Loucy (cell line): Measurements from ENCODE around the gene ZNF619.

ENCODE experiments used
- EZH2phosphoT487 ChIP-seq: fragments of 200-600 bp; IDR thresholded peaks from 2 replicates; pipeline ENCODE4 v1.6.1; 2018; ENCODE audit warnings: antibody characterized with exemption, mild to moderate bottlenecking, moderate library complexity, borderline replicate concordance
- TF ChIP-seq, protein P1 (sequence below): fragments of 200-600 bp; sonication (generic); conservative IDR thresholded peaks from 2 replicates; pipeline ENCODE4 v1.5.1; 2014; ENCODE audit warnings: mild to moderate bottlenecking, antibody characterized with exemption, low read length

DNA sequence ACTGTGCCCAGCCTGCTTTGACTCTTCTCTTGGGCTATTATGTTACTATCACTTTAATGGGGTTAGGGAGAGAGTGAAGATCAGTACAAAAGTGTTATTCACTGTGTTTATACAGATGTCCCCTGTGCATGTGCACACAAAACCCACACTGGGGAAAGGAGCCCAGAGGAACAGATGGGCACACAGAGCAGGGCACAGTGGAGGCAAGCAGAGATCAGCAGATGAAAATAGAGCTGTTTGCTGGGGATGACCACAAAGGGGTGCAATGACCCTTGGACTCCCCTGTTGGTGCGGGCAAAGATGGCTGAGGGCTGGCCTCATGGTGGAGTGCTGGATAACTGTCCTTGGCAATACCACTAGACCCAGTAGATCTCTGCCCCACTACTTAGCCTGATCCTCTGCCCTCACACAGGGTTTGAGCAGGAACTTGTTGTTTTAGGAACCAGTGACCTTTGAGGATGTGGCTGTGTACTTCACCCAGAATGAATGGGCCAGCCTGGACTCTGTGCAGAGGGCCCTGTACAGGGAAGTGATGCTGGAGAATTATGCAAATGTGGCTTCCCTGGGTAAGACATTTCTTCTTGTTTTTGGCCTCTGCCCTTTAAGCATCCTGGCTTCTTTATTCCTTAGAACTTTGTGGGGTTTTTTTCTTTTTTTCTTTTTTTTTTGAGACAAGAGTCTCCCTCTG is 34.3 kb downstream of the ZNF619 start:
- TF ChIP-seq, protein P1, sequence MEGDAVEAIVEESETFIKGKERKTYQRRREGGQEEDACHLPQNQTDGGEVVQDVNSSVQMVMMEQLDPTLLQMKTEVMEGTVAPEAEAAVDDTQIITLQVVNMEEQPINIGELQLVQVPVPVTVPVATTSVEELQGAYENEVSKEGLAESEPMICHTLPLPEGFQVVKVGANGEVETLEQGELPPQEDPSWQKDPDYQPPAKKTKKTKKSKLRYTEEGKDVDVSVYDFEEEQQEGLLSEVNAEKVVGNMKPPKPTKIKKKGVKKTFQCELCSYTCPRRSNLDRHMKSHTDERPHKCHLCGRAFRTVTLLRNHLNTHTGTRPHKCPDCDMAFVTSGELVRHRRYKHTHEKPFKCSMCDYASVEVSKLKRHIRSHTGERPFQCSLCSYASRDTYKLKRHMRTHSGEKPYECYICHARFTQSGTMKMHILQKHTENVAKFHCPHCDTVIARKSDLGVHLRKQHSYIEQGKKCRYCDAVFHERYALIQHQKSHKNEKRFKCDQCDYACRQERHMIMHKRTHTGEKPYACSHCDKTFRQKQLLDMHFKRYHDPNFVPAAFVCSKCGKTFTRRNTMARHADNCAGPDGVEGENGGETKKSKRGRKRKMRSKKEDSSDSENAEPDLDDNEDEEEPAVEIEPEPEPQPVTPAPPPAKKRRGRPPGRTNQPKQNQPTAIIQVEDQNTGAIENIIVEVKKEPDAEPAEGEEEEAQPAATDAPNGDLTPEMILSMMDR = no peak
- no peak for TF ChIP-seq EZH2phosphoT487
